Coronary artery (tissue), 2 donors: ENCODE results near the gene IMPDH1.

Experiments used
- DNase-seq: peaks from one replicate; pipeline ENCODE4 v3.0.0-alpha.2; 2017; ENCODE audit warnings: low spot score
- H3K27ac ChIP-seq, 2 donors: fragments of 200-600 bp; sonication (generic); one replicate each; pipeline ENCODE4 v1.5.1; 2016 to 2019
- H3K4me3 ChIP-seq: fragments of 200-600 bp; sonication (generic); 2 replicates; pipeline ENCODE4 v1.5.1; 2016; ENCODE audit warnings: mild to moderate bottlenecking, moderate library complexity
- CTCF ChIP-seq: fragments of 200-600 bp; sonication (generic); IDR thresholded peaks from one replicate; pipeline ENCODE4 v1.5.1; 2019; ENCODE audit warnings: antibody characterized with exemption

IMPDH1 gene

GRCh38 chr7:128405471-128406313, 4.1 kb downstream of the IMPDH1 start:
- Histone ChIP-seq H3K27ac (peak overlapping the region; percentile 63 to 93), H3K4me3 (peak overlapping the region; percentile 92)
- no peak for DNase-seq
- TF ChIP-seq CTCF: no peak

DNA sequence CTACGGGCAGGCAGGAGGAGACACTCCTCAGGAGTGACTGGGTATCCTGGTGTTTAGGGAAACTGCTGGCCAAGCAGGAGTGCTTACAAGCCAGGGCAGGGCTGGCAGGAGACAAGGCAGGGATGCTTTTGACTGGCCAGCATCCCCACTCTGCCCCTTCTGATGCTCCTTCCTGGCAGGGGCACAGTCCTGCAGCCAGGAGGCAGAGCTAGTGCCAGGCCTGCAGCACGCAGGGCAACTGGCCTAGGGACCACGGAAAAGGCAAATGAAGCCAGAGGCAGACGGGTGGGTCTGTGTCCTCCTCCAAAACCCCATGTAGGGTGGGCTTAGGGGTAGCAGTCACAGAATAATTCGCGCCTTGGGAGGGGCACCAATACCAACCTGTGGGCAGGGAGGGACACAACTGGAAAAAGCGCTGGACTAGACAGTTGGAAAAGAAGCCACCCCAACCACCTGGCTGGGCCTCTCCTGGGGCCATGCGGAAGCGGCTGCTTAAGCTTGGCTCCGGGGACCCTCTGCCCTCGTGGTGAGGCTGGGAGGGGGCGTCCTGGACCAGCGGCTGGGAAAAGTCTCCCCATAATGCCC, 4.8 kb downstream of the IMPDH1 start:
- Histone ChIP-seq H3K27ac (peak overlapping the region; percentile 63 to 93), H3K4me3 (peak overlapping the region; percentile 92)
- TF ChIP-seq CTCF: no peak
- DNase-seq: no peak

DNA sequence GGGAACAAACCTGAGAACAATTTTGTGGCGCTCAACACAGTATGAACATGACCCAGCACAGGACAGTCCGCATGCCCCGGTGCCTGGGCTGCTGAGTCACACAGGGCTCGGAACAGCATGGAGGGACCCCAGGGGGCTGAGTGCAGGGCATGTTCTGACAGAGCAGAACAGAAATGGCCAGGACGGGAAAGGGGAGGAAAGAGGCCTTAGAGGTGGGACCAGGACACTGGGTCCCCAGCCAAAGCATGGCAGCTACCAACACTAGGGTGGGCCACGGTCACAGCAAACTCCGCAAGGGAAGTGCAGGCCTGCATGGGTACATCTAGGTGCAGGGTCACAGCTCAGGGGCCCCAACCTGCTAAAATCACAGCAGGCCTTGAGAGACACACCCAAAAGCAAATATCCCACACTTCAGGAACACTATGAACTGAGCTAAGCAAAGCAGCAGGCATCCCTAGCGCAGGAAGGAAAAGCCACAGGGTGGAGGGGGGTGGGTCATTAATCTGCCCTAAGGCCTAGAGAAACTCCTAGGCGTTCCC, 5.6 kb downstream of the IMPDH1 start:
- Histone ChIP-seq H3K4me3 (peak overlapping the region; percentile 92), H3K27ac (no peak overlapping the region)
- DNase-seq: no peak
- no peak for TF ChIP-seq CTCF

GRCh38 chr7:128403676-128404075, 6.1 kb downstream of the IMPDH1 start:
- Histone ChIP-seq H3K27ac (no peak overlapping the region), H3K4me3 (no peak overlapping the region)
- TF ChIP-seq CTCF: no peak
- DNase-seq: no peak

DNA sequence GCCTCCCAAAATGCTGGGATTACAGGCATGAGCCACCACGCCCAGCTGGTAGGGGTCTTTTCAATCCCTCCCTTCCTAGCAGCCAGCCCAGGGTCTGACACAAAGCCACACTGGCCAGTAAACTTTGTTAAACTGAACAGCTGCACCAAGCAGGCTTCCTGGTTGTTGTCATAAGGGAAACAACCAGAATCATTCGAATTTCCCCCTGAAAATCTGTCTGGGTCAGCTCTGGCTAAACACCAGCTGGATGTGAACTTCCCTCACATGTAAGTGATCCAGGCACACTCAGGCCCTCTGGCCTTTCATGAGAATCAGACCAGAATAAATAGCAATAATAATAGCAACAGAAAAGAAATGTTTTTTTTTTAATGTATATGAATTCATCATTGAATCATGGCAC, 7.4 kb downstream of the IMPDH1 start:
- TF ChIP-seq CTCF: no peak
- no peak overlapping the region for H3K27ac ChIP-seq
- H3K4me3 ChIP-seq: no peak overlapping the region
- DNase-seq: no peak

- TF ChIP-seq CTCF: no peak
- H3K4me3 ChIP-seq: no peak overlapping the region
- no peak overlapping the region for H3K27ac ChIP-seq
- DNase-seq: no peak
Observed at GRCh38 chr7:128400566-128400965, 9.2 kb downstream of the IMPDH1 start.
